PFSK-1 (cell line): ENCODE data around the gene BASP1.

Experiments used
- FOXP2 ChIP-seq: optimal IDR thresholded peaks from 2 replicates; pipeline ENCODE3; 2011; ENCODE audit warnings: borderline replicate concordance, control low read depth, inconsistent platforms; ENCODE audit not compliant: insufficient read depth; ENCODE audit errors: extremely low read length, extremely low read depth
- POLR2AphosphoS5 ChIP-seq: IDR thresholded peaks from 2 replicates; pipeline ENCODE4 v1.6.1; 2012; ENCODE audit warnings: low read depth, mild to moderate bottlenecking, control low read depth, low read length, moderate library complexity
- SIN3A ChIP-seq: IDR thresholded peaks from 2 replicates; pipeline ENCODE4 v1.6.1; 2012; ENCODE audit warnings: mild to moderate bottlenecking, low read length, moderate library complexity, borderline replicate concordance; ENCODE audit not compliant: insufficient read depth
- TAF1 ChIP-seq: IDR thresholded peaks from 2 replicates; pipeline ENCODE4 v1.6.1; 2012; ENCODE audit warnings: low read length, control low read depth, borderline replicate concordance; ENCODE audit not compliant: insufficient read depth
- TF ChIP-seq, protein P1 (sequence below), 2 experiments: IDR thresholded peaks; 2 replicates each; pipeline versions ENCODE4 v1.6.1 to v1.8.0; 2011 to 2012; ENCODE audit warnings: low read depth in 2 of 2, low read length in 2 of 2, control low read depth in 1 of 2, inconsistent platforms in 1 of 2, mild to moderate bottlenecking in 1 of 2, moderate library complexity in 1 of 2; ENCODE audit not compliant: insufficient read depth in 1 of 2

The BASP1 gene

DNA sequence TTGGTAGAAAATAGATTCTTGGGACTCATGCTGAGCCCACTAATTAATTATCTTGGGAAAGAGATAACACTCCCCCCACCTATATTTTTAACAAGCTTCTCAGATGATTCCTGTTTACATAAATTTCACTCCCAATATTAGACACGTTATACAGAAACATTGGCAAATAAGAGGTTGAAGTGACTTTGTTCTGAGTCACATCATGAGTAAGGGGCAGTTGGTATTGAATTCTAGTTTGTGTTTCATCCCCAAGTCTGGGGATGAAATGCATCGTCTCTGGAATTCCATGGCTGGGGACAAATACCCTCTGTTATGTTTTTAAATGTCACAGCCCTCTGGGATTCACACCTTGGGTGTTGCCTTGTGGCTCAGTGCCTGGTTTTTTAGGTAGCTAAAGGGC lies 41.0 kb downstream of the BASP1 start:
- TF ChIP-seq, protein P1, sequence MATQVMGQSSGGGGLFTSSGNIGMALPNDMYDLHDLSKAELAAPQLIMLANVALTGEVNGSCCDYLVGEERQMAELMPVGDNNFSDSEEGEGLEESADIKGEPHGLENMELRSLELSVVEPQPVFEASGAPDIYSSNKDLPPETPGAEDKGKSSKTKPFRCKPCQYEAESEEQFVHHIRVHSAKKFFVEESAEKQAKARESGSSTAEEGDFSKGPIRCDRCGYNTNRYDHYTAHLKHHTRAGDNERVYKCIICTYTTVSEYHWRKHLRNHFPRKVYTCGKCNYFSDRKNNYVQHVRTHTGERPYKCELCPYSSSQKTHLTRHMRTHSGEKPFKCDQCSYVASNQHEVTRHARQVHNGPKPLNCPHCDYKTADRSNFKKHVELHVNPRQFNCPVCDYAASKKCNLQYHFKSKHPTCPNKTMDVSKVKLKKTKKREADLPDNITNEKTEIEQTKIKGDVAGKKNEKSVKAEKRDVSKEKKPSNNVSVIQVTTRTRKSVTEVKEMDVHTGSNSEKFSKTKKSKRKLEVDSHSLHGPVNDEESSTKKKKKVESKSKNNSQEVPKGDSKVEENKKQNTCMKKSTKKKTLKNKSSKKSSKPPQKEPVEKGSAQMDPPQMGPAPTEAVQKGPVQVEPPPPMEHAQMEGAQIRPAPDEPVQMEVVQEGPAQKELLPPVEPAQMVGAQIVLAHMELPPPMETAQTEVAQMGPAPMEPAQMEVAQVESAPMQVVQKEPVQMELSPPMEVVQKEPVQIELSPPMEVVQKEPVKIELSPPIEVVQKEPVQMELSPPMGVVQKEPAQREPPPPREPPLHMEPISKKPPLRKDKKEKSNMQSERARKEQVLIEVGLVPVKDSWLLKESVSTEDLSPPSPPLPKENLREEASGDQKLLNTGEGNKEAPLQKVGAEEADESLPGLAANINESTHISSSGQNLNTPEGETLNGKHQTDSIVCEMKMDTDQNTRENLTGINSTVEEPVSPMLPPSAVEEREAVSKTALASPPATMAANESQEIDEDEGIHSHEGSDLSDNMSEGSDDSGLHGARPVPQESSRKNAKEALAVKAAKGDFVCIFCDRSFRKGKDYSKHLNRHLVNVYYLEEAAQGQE (IDR thresholded peaks at IDR 0.05; ENCODE audit: insufficient read depth in 1 of 2, low read depth in 2 of 2, low read length in 2 of 2): no peak
- no peak for TF ChIP-seq POLR2AphosphoS5

DNA sequence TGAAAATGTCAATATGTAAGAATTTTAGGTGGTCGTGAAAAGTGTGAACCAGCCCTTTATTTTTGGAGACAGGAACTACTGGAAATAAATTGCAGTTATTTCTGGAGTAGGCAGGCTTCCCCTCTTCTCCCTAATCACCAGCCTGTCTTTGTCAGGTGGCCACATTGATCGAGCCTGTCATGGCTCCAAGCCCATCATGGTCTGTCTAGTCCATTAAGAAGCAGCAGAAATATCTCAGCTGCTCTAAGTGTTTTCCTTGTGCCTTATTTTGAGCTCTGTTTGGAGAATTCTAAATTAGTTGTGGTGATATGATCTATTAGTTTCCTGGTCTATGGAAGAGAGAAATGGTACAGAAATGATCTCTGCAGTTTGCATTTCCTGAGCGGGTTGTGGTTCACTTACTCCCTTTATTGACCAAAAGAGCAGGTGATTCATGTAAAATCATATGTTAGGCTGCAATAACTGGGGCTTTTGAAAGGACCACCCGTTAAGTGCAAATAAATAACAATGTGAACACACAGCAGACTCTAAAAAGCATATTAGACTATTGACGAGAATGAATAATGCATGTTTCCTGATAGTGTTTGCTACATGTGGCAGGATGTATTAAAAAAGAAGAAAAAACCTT lies 42.3 kb downstream of the BASP1 start:
- TF ChIP-seq SIN3A: no peak
- TF ChIP-seq TAF1: no peak
- no peak for TF ChIP-seq POLR2AphosphoS5
- TF ChIP-seq, protein P1 (IDR thresholded peaks at IDR 0.05; ENCODE audit: insufficient read depth in 1 of 2, low read depth in 2 of 2, low read length in 2 of 2): no peak
- TF ChIP-seq FOXP2: no peak

DNA sequence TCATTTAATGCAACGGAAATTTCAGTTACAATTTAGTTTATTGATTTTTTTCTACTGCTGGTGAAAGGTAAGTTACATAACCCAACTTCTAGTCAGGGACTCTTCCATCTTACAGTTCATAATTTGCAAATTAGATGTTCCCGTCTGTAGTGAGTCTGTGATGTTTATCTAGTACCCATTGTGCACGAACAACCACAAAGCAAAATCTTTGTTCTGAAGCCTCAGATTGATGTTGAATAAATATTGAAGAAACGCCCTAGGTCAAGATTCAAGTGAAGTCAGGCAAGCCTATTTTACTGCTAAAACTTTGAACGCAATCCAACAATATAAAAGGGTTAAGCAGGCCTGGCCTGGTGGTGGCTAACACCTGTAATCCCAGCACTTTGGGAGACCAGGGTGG lies 43.1 kb downstream of the BASP1 start:
- TF ChIP-seq POLR2AphosphoS5 (no peak), FOXP2 (no peak), SIN3A (no peak), TAF1 (no peak)
- TF ChIP-seq, protein P1 (IDR thresholded peaks at IDR 0.05; ENCODE audit: insufficient read depth in 1 of 2, low read depth in 2 of 2, low read length in 2 of 2): no peak

DNA sequence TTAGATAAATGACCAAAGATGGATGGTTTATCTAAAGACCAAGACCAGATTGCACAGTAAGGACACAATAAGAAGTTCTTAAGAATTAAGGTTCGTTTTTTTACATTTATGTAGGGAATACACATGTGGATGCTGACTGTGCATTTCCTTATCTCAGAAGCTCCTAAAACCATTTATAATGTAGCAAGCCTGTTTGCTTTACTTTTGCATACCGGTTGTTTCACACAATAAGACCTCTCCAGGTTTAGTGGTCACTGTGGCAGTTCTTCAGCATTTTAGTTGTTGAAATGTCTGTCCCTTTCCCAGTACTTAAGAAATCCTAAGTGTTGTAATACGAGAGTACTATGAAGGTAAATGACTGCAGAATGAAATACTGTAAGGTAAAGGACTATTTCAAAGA lies 43.6 kb downstream of the BASP1 start:
- TF ChIP-seq, protein P1 (IDR thresholded peaks at IDR 0.05; ENCODE audit: insufficient read depth in 1 of 2, low read depth in 2 of 2, low read length in 2 of 2): no peak
- TF ChIP-seq SIN3A: no peak
- TF ChIP-seq TAF1: no peak
- TF ChIP-seq POLR2AphosphoS5: no peak
- TF ChIP-seq FOXP2: no peak

DNA sequence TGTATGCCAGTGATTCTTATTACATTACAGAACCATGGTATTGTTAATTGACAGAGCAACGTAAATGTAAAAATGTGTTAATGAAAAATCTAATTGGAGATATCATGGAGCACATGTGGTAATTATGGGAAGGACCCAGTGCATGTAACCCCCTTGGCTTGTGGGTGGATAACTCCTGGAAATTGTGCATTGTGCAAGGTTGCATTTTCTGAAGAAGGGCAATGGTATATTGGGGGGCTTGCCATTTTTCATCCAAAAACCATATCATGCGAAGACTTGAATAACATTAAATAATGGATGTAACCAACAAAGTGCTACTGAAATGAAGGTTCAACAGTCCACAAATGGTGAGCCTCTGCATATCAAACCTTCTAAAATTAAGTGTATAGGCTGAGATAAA lies 47.6 kb downstream of the BASP1 start:
- TF ChIP-seq SIN3A (no peak), TAF1 (no peak), FOXP2 (no peak), POLR2AphosphoS5 (no peak)
- TF ChIP-seq, protein P1 (IDR thresholded peaks at IDR 0.05; ENCODE audit: insufficient read depth in 1 of 2, low read depth in 2 of 2, low read length in 2 of 2): no peak
